Vagina (tissue), 2 donors: Measurements from ENCODE around the gene DYNLT4.

Experiments used
- CTCF ChIP-seq, 3 experiments: fragments of 450-650 bp in 2 of 3; fragments of 200-600 bp in 1 of 3; sonication (generic) in 1 of 3; IDR thresholded peaks; one replicate each; pipeline ENCODE4 v1.5.1; 2017 to 2019; ENCODE audit warnings: antibody characterized with exemption in 3 of 3, mild to moderate bottlenecking in 2 of 3, moderate library complexity in 2 of 3
- POLR2A ChIP-seq, 2 donors: fragments of 450-650 bp; IDR thresholded peaks; one replicate each; pipeline ENCODE4 v1.6.1; 2017; ENCODE audit warnings: antibody characterized with exemption in 2 of 2, mild to moderate bottlenecking in 2 of 2, moderate library complexity in 2 of 2

- no peak for TF ChIP-seq POLR2A (IDR thresholded peaks at IDR 0.05)
- no peak for TF ChIP-seq CTCF (IDR thresholded peaks at IDR 0.05)
Observed at GRCh38 chr1:44805311-44806024, 1.7 kb downstream of the DYNLT4 start.
